ENCODE results near the gene BICC1. TPM values are rescaled to one million over a fixed set of nuclear protein-coding genes. Genes with fewer than 3 reads are reported as not detected.

Gene BICC1
- total and polyA plus RNA-seq, 2 of the 4 experiments (the other 2 are of a cell fraction) = 5.7 to 42.5 TPM

DNA sequence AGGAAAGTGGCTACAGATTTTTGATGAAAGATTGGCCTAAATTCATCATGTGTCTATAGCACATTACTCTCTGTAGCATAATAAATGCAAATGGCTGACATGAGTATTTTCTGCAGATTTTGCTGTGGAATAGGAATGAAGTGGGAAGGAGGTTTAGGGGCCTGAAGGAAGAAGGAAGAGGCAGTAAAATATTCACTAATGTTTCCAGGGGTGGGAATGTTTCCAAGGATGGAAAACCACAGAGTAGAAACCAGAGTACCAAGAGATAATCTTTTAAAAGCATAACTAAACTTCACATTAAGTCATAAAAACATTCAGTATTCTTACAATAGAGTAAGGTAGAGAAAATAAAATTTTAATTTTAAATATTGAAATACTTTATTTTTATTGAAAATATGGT lies 267.8 kb downstream of the BICC1 start:
- H3K18ac ChIP-seq (ENCODE audit: low read depth, low read length) = no peak overlapping the region
- H3K9ac ChIP-seq (ENCODE audit: low read depth, low read length) = no peak overlapping the region
- H2BK120ac ChIP-seq (ENCODE audit: low read depth, low read length) = no peak overlapping the region
- BruUV-seq (replicated peaks) = no TSS peak
- DNase-seq (peak; percentile 33), ATAC-seq (ENCODE audit: low read depth) (no peak)
- intact Hi-C loops (cut with micrococcal nuclease) (loop anchor here (5.0 to 10.0 kb wide), 3 partner anchors 172 to 842 kb away; no protein-coding TSS in a partner anchor), dilution Hi-C loops (cut with HindIII; ENCODE audit: low sequenced_read_pairs, unreplicated experiment) (no loop called here), in situ Hi-C loops (cut with MboI; ENCODE audit: low sequenced_read_pairs) (loop anchor here (10.0 to 25.0 kb wide), 3 partner anchors 366 to 782 kb away; partner anchors contain the start of gene PHYHIPL)
- H4K5ac ChIP-seq (ENCODE audit: low read depth, low read length) = no peak overlapping the region
- no peak overlapping the region for H3K4me3 ChIP-seq (ENCODE audit: insufficient read depth, low read depth, low read length)
- H2AFZ ChIP-seq (replicated peaks; ENCODE audit: low read length, poor library complexity) = no peak overlapping the region
- H3K79me1 ChIP-seq (ENCODE audit: low read depth in 1 of 2, low read length in 2 of 2) = peaks cover 4 to 18% of the 10 kb centered on the region in 2 experiments; a peak in 2 of 4 replicates
- H3K9me3 ChIP-seq (ENCODE audit: control insufficient read depth, insufficient read depth, low read length) = no peaks in the 10 kb centered on the region
- H3K4ac ChIP-seq (ENCODE audit: low read depth, low read length) = no peak overlapping the region
- H2BK5ac ChIP-seq (ENCODE audit: low read depth, low read length, poor library complexity, severe bottlenecking) = no peak overlapping the region
- no peak overlapping the region for H4K8ac ChIP-seq (ENCODE audit: low read depth in 2 of 2, low read length in 2 of 2)
- no peaks in the 10 kb centered on the region for H3K27me3 ChIP-seq (ENCODE audit: control insufficient read depth, insufficient read depth, low read length)
- TF ChIP-seq MAZ (IDR thresholded peaks at IDR 0.05; ENCODE audit: borderline replicate concordance, low read depth, low read length) (no peak), FOS (IDR thresholded peaks at IDR 0.05; ENCODE audit: low read depth, low read length) (no peak), ELK1 (IDR thresholded peaks at IDR 0.05; ENCODE audit: borderline replicate concordance, low read depth, low read length) (no peak), MAFK (IDR thresholded peaks at IDR 0.05; ENCODE audit: low read depth, low read length) (no peak)
- ChIA-PET POLR2A (ENCODE audit: unreplicated experiment) (no interaction called here), CTCF (no interaction called here)
- H3K4me2 ChIP-seq (ENCODE audit: low read depth, low read length) = no peak overlapping the region
- H3K36me3 ChIP-seq (ENCODE audit: control insufficient read depth, insufficient read depth, low read length) = no peaks in the 10 kb centered on the region
- no peak overlapping the region for H3K23ac ChIP-seq (ENCODE audit: low read depth, low read length)
- H3K9me1 ChIP-seq (ENCODE audit: insufficient read depth, low read length) = peaks cover 4% of the 10 kb centered on the region; the same call in 1 of the 2 replicates
- H2BK15ac ChIP-seq (ENCODE audit: low read depth, low read length) = no peak overlapping the region
- H3K27ac ChIP-seq (ENCODE audit: insufficient read depth, low read length) = no peak overlapping the region
- H3K14ac ChIP-seq (replicated peaks; ENCODE audit: low read depth, low read length) = no peak overlapping the region
- H3K56ac ChIP-seq (ENCODE audit: extremely low read depth, insufficient read depth, low read length) = no peak overlapping the region
- peaks cover 12% of the 10 kb centered on the region; the same call in 1 of the 2 replicates for H4K20me1 ChIP-seq (ENCODE audit: insufficient read depth, low read length)
- H4K91ac ChIP-seq (ENCODE audit: insufficient read depth, low read depth, low read length) = no peak overlapping the region
- no peak overlapping the region for H2AK9ac ChIP-seq (replicated peaks; ENCODE audit: low read depth, low read length, poor library complexity)
- no peak overlapping the region for H2BK20ac ChIP-seq (ENCODE audit: low read depth, low read length)
- H2AK5ac ChIP-seq (ENCODE audit: low read depth, low read length) = no peak overlapping the region
- H3K4me1 ChIP-seq (ENCODE audit: control insufficient read depth, insufficient read depth, low read length) = peaks cover 12% of the 10 kb centered on the region

Measured in IMR-90 (cell line).